MCF 10A (cell line): ENCODE results near the gene NFKBIL1. TPM values are rescaled to one million over a fixed set of nuclear protein-coding genes. Genes with fewer than 3 reads are reported as not detected.

Experiments used
- BruUV-seq: library from RNA; stranded (reverse); fragments of 400-500 nt; replicated peaks from 2 replicates; lab custom pipeline; 2021; lab: Mats Ljungman, UMichigan
- CTCF ChIA-PET: fragments of 300-600 bp; sonication (Branson Sonifier 250); formaldehyde crosslinking; extraction: SDS; loops from one replicate; lab custom pipeline; 2021; ENCODE audit warnings: antibody characterized with exemption, inconsistent platforms; lab: Yijun Ruan, JAX
- POLR2A ChIA-PET: fragments of 300-600, 350-650 bp; sonication (Branson Sonifier 250); formaldehyde crosslinking; extraction: SDS; loops from one replicate; lab custom pipeline; 2020; ENCODE audit warnings: antibody characterized with exemption, inconsistent platforms; lab: Yijun Ruan, JAX
- DNase-seq: peaks from one replicate; pipeline ENCODE4 v3.0.0-alpha.2; 2018; ENCODE audit not compliant: unreplicated experiment
- H3K27ac Mint-ChIP-seq: one replicate; pipeline ENCODE4 v1.8.0; 2022; ENCODE audit warnings: mild to moderate bottlenecking, low read depth, mixed read lengths; ENCODE audit not compliant: unreplicated experiment
- H3K27me3 Mint-ChIP-seq: one replicate; pipeline ENCODE4 v1.8.0; 2022; ENCODE audit warnings: mixed read lengths; ENCODE audit not compliant: insufficient read depth, unreplicated experiment
- H3K36me3 Mint-ChIP-seq: one replicate; pipeline ENCODE4 v1.8.0; 2022; ENCODE audit warnings: mild to moderate bottlenecking, moderate library complexity, mixed read lengths; ENCODE audit not compliant: insufficient read depth, unreplicated experiment
- H3K4me1 Mint-ChIP-seq: one replicate; pipeline ENCODE4 v1.8.0; 2022; ENCODE audit warnings: mixed read lengths; ENCODE audit not compliant: insufficient read depth, unreplicated experiment
- H3K4me3 Mint-ChIP-seq: one replicate; pipeline ENCODE4 v1.8.0; 2022; ENCODE audit warnings: mild to moderate bottlenecking, moderate library complexity, mixed read lengths; ENCODE audit not compliant: unreplicated experiment
- H3K9me3 Mint-ChIP-seq: one replicate; pipeline ENCODE4 v1.8.0; 2022; ENCODE audit warnings: mixed read lengths; ENCODE audit not compliant: unreplicated experiment
- intact Hi-C: fragments of 100-400 bp; cut with micrococcal nuclease; formaldehyde crosslinking; loops from 2 replicates; pipeline ENCODE4 v1.14.1; 2022
- total RNA-seq: library from RNA; stranded (reverse); gene quantifications from 2 replicates; pipeline ENCODE4 v1.2.3, GENCODE V29; 2022
- TF ChIP-seq, protein P1 (sequence below): fragments of 200-600 bp; IDR thresholded peaks from one replicate; pipeline ENCODE4 v1.8.0; 2022; ENCODE audit warnings: antibody characterized with exemption, mild to moderate bottlenecking; ENCODE audit not compliant: unreplicated experiment

NFKBIL1 gene
- total RNA-seq, 1 experiment from 2014 or later, result 30.3 TPM

DNA sequence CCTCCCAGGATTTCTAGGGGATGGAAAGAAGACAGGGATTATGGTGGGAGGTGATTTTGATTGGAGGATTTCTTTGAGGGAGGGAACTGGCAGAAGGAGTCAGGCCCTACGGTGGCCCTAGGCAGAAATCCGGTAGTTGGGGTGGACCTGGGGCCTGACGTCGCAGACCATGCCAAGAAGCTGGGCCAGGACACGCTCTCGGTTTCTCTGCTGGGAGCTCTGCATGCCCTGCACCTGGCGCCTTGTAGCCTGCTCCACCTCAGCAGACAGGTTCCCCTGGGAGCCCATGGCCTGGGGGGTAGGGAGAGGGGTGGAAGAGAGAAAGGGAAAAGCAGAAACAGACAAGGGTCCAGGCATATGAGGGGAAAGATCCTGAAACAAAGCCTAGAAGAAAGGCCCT lies 2.1 kb upstream of the NFKBIL1 start:
- intact Hi-C loops, result loop anchor here (5.0 to 10.0 kb wide), 2 partner anchors 37 to 230 kb away; partner anchors contain the start of genes LTB and VWA7
- TF ChIP-seq, protein P1, sequence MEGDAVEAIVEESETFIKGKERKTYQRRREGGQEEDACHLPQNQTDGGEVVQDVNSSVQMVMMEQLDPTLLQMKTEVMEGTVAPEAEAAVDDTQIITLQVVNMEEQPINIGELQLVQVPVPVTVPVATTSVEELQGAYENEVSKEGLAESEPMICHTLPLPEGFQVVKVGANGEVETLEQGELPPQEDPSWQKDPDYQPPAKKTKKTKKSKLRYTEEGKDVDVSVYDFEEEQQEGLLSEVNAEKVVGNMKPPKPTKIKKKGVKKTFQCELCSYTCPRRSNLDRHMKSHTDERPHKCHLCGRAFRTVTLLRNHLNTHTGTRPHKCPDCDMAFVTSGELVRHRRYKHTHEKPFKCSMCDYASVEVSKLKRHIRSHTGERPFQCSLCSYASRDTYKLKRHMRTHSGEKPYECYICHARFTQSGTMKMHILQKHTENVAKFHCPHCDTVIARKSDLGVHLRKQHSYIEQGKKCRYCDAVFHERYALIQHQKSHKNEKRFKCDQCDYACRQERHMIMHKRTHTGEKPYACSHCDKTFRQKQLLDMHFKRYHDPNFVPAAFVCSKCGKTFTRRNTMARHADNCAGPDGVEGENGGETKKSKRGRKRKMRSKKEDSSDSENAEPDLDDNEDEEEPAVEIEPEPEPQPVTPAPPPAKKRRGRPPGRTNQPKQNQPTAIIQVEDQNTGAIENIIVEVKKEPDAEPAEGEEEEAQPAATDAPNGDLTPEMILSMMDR, result no peak
- Mint-ChIP-seq H3K4me3 (peak overlapping the region; percentile 75), H3K27ac (peak overlapping the region; percentile 20), H3K4me1 (peaks cover 19% of the 10 kb centered on the region), H3K9me3 (no peaks in the 10 kb centered on the region), H3K27me3 (no peaks in the 10 kb centered on the region), H3K36me3 (peaks cover 28% of the 10 kb centered on the region)
- BruUV-seq, result no TSS peak
- ChIA-PET POLR2A (interaction anchor here (1.0 to 3.1 kb wide), 2 partner anchors 39 to 116 kb away, joined by 3 to 12 read pairs; partner anchors contain the start of gene C6orf47), CTCF (interaction anchor here (0.6 to 7.6 kb wide), 4 partner anchors 48 to 406 kb away, joined by 3 to 160 read pairs (median 6); partner anchors contain the start of gene MICB)
- DNase-seq, result no peak

DNA sequence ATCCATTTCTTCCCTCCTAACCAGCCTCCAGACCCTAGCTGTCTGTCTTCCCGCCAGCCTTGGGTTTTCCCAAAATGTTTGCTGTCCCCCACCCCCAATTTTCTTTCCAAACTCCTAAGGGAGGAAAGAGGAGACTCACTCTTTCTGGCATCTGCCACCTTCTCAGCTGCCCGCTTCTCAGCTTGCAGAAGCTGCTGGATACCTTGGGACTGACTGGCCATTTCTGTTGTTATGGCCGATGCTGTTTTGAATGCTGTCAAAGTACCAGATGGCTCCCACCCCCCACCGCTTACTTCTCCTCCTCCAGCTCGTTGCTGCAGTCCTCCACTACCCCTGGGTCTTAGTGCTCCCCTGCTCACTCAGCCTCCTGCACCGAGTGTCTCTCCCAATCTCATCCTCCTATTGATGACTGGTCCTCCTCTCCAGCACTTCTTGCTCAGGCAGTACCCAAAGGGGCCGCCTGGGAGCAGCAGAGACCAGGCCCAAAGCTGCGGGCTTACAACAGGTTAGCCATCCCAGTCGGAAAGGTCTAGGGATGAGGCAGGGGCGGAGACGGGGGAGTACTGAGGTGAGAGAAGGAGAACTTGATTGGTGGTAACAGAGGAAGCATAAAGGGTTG lies 960 bp upstream of the NFKBIL1 start, which contains the start of gene ATP6V1G2:
ATP6V1G2 (minus strand) TSS at position 270 of the 619 bp plus-strand sequence; CDS start at position 221, 49 bp downstream.
- Mint-ChIP-seq H3K36me3 (peaks cover 29% of the 10 kb centered on the region), H3K4me3 (peak within 1 kb of the TSS; percentile 75), H3K27me3 (no peaks in the 10 kb centered on the region), H3K9me3 (no peaks in the 10 kb centered on the region), H3K4me1 (peaks cover 18% of the 10 kb centered on the region), H3K27ac (peak within 1 kb of the TSS; percentile 57)
- peak; percentile 94 for DNase-seq
- TF ChIP-seq, protein P1, result peak; percentile 97
- ChIA-PET CTCF (interaction anchor here (0.5 to 7.6 kb wide), 19 partner anchors 11 to 270 kb away, joined by 3 to 160 read pairs (median 3); partner anchors contain the start of gene MICB), POLR2A (interaction anchor here (0.6 to 3.1 kb wide), 16 partner anchors 10 to 1307 kb away, joined by 3 to 18 read pairs (median 4); partner anchors contain the start of genes BAG6, C6orf47 and HSPA1B)
- BruUV-seq, result no TSS peak
- intact Hi-C loops, result loop anchor here (1.0 to 10.0 kb wide), 5 partner anchors 36 to 228 kb away; partner anchors contain the start of genes BAG6, LTB and VWA7

DNA sequence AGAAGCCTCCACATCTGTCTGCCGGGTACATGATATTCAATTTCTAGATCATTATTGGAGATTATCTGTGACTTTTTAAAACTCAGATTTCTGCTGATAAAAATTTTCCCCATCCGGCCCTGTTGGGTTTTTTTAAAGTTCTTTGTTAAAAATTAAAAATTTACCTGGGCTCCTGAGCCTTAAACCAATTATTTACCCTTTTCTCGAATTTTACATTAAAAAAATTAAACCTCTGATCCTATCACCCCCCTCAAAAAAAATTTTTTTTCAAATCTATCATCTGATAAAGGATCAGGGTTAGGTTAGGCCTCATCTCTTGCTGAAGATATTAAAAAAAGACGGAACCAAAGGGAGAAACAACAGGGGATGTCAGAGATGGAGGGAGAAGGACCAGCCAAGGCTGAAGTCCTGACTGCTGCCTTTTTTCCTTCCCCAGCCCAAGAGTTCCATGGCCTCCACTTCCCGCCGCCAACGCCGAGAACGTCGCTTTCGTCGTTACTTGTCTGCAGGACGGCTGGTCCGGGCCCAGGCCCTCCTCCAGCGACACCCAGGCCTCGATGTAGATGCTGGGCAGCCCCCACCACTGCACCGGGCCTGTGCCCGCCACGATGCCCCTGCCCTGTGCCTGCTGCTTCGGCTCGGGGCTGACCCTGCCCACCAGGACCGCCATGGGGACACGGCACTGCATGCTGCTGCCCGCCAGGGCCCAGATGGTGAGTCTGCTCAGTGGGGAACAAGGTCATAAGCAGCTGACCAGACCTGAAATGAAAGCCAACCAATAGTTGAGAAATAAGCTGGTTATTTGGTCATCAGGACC lies 527 bp downstream of the NFKBIL1 start:
- peak overlapping the region; percentile 57 for H3K27ac Mint-ChIP-seq
- POLR2A ChIA-PET, result interaction anchor here (0.6 to 3.1 kb wide), 26 partner anchors 10 to 1771 kb away, joined by 3 to 18 read pairs (median 4); partner anchors contain the start of genes BAG6, C6orf47 and DXO
- TSS peak; percentile 62 for BruUV-seq
- CTCF ChIA-PET, result interaction anchor here (0.6 to 7.6 kb wide), 7 partner anchors 29 to 657 kb away, joined by 3 to 160 read pairs (median 4); no protein-coding TSS in a partner anchor
- no peak for DNase-seq
- intact Hi-C loops, result loop anchor here (2.0 to 10.0 kb wide), 3 partner anchors 34 to 227 kb away; partner anchors contain the start of genes BAG6, LTB and VWA7
- peak overlapping the region; percentile 75 for H3K4me3 Mint-ChIP-seq
- no peaks in the 10 kb centered on the region for H3K27me3 Mint-ChIP-seq
- H3K9me3 Mint-ChIP-seq, result no peaks in the 10 kb centered on the region
- peaks cover 41% of the 10 kb centered on the region for H3K36me3 Mint-ChIP-seq
- H3K4me1 Mint-ChIP-seq, result peaks cover 18% of the 10 kb centered on the region
- TF ChIP-seq, protein P1, result no peak
